H9 (cell line): ENCODE results near the gene CFAP157. TPM values are rescaled to one million over a fixed set of nuclear protein-coding genes. Genes with fewer than 3 reads are reported as not detected.

Source experiments
- DNase-seq: peaks from one replicate; pipeline ENCODE4 v3.0.0-alpha.2; 2017
- H2AFZ ChIP-seq: one replicate; pipeline ENCODE4 v1.6.1; 2013; ENCODE audit warnings: mild to moderate bottlenecking, low read length, control low read depth, moderate library complexity
- H2AK5ac ChIP-seq: 2 replicates; pipeline ENCODE4 v1.6.1; 2013; ENCODE audit warnings: low read length, control low read depth, mixed read lengths; ENCODE audit not compliant: insufficient read length
- H2BK120ac ChIP-seq: one replicate; pipeline ENCODE4 v1.6.1; 2013; ENCODE audit warnings: low read depth, mild to moderate bottlenecking, low read length, control low read depth, inconsistent platforms; ENCODE audit not compliant: poor library complexity, severe bottlenecking
- H2BK12ac ChIP-seq: 2 replicates; pipeline ENCODE4 v1.6.1; 2013; ENCODE audit warnings: low read length, control low read depth, mixed read lengths, low read depth; ENCODE audit not compliant: insufficient read length
- H2BK15ac ChIP-seq: 2 replicates; pipeline ENCODE4 v1.6.1; 2013; ENCODE audit warnings: low read depth, low read length, control low read depth
- H2BK20ac ChIP-seq: one replicate; pipeline ENCODE4 v1.6.1; 2013; ENCODE audit warnings: low read depth, mild to moderate bottlenecking, low read length, control low read depth, inconsistent platforms; ENCODE audit not compliant: poor library complexity, severe bottlenecking
- H2BK5ac ChIP-seq: 2 replicates; pipeline ENCODE4 v1.6.1; 2013; ENCODE audit warnings: low read length, control low read depth, mixed read lengths; ENCODE audit not compliant: insufficient read length
- H3K14ac ChIP-seq: 2 replicates; pipeline ENCODE4 v1.6.1; 2013; ENCODE audit warnings: low read length, control low read depth; ENCODE audit not compliant: insufficient read depth
- H3K18ac ChIP-seq: 2 replicates; pipeline ENCODE4 v1.6.1; 2013; ENCODE audit warnings: low read depth, mild to moderate bottlenecking, mixed read lengths, low read length, control low read depth; ENCODE audit not compliant: insufficient read length
- H3K23ac ChIP-seq: 2 replicates; pipeline ENCODE4 v1.6.1; 2013; ENCODE audit warnings: low read length, control low read depth, mixed read lengths, low read depth; ENCODE audit not compliant: insufficient read length
- H3K23me2 ChIP-seq: 2 replicates; pipeline ENCODE4 v1.6.1; 2013; ENCODE audit warnings: low read depth, mild to moderate bottlenecking, mixed read lengths, low read length, control low read depth; ENCODE audit not compliant: insufficient read length, poor library complexity, severe bottlenecking
- H3K27ac ChIP-seq: 2 replicates; pipeline ENCODE4 v1.5.1; 2013; ENCODE audit warnings: low read length, control low read depth, mixed read lengths, low read depth; ENCODE audit not compliant: insufficient read length
- H3K27me3 ChIP-seq: 2 replicates; pipeline ENCODE4 v1.6.1; 2013; ENCODE audit warnings: low read length, control low read depth, inconsistent platforms; ENCODE audit not compliant: insufficient read depth
- H3K4ac ChIP-seq: 2 replicates; pipeline ENCODE4 v1.6.1; 2013; ENCODE audit warnings: low read depth, mild to moderate bottlenecking, control low read depth, inconsistent platforms, low read length, moderate library complexity
- H3K4me1 ChIP-seq: 2 replicates; pipeline ENCODE4 v1.6.1; 2013; ENCODE audit warnings: low read length, control low read depth, inconsistent platforms; ENCODE audit not compliant: insufficient read depth
- H3K4me2 ChIP-seq: 2 replicates; pipeline ENCODE4 v1.6.1; 2013; ENCODE audit warnings: low read length, control low read depth, mixed read lengths; ENCODE audit not compliant: insufficient read length, insufficient read depth
- H3K56ac ChIP-seq: 2 replicates; pipeline ENCODE4 v1.6.1; 2013; ENCODE audit warnings: low read depth, mild to moderate bottlenecking, mixed read lengths, low read length, control low read depth; ENCODE audit not compliant: insufficient read length
- H3K79me1 ChIP-seq: 2 replicates; pipeline ENCODE4 v1.6.1; 2013; ENCODE audit warnings: low read depth, mild to moderate bottlenecking, moderate library complexity, low read length, control low read depth, inconsistent platforms; ENCODE audit not compliant: insufficient read depth, poor library complexity, severe bottlenecking
- H3K79me2 ChIP-seq: 2 replicates; pipeline ENCODE4 v1.6.1; 2013; ENCODE audit warnings: low read length, control low read depth, inconsistent platforms; ENCODE audit not compliant: insufficient read depth
- H3K9ac ChIP-seq: 2 replicates; pipeline ENCODE4 v1.6.1; 2013; ENCODE audit warnings: low read length, control low read depth, mixed read lengths; ENCODE audit not compliant: insufficient read length; ENCODE audit errors: extremely low read depth
- H3K9me3 ChIP-seq: one replicate; pipeline ENCODE4 v1.6.1; 2013; ENCODE audit warnings: low read depth, low read length, inconsistent platforms; ENCODE audit not compliant: control insufficient read depth
- H3T11ph ChIP-seq: one replicate; pipeline ENCODE4 v1.6.1; 2013; ENCODE audit warnings: mild to moderate bottlenecking, low read length, control low read depth, inconsistent platforms
- H4K20me1 ChIP-seq: one replicate; pipeline ENCODE4 v1.6.1; 2013; ENCODE audit not compliant: control insufficient read depth, insufficient read length, insufficient read depth
- H4K5ac ChIP-seq: 2 replicates; pipeline ENCODE4 v1.6.1; 2013; ENCODE audit warnings: low read depth, mild to moderate bottlenecking, mixed read lengths, low read length, control low read depth; ENCODE audit not compliant: insufficient read length
- H4K8ac ChIP-seq: replicated peaks from 2 replicates; pipeline ENCODE4 v1.6.1; 2013; ENCODE audit warnings: low read length, control low read depth, mixed read lengths, low read depth; ENCODE audit not compliant: insufficient read length
- H4K91ac ChIP-seq: 2 replicates; pipeline ENCODE4 v1.6.1; 2013; ENCODE audit warnings: low read depth, mild to moderate bottlenecking, moderate library complexity, mixed read lengths, low read length, control low read depth; ENCODE audit not compliant: insufficient read length
- H3K27ac Mint-ChIP-seq, 3 experiments: 2 replicates in 2 of 3; 3 replicates in 1 of 3; pipeline ENCODE4 v1.8.0; 2020 to 2021; ENCODE audit warnings: mixed read lengths in 3 of 3, mild to moderate bottlenecking in 1 of 3, moderate library complexity in 1 of 3
- H3K27me3 Mint-ChIP-seq: 2 replicates; pipeline ENCODE4 v1.8.0; 2021; ENCODE audit warnings: low read depth, mild to moderate bottlenecking, moderate library complexity, mixed read lengths
- H3K36me3 Mint-ChIP-seq, 3 experiments: 2 replicates in 2 of 3; 3 replicates in 1 of 3; pipeline ENCODE4 v1.8.0; 2020 to 2021; ENCODE audit warnings: low read depth in 3 of 3, mixed read lengths in 3 of 3; ENCODE audit not compliant: insufficient read depth in 1 of 3
- H3K4me1 Mint-ChIP-seq, 2 experiments: 2 replicates each; pipeline ENCODE4 v1.8.0; 2020; ENCODE audit warnings: mixed read lengths in 2 of 2
- H3K4me3 Mint-ChIP-seq, 2 experiments: 2 replicates in 1 of 2; 3 replicates in 1 of 2; pipeline ENCODE4 v1.8.0; 2020 to 2021; ENCODE audit warnings: mild to moderate bottlenecking in 2 of 2, mixed read lengths in 2 of 2, moderate library complexity in 1 of 2
- H3K9me3 Mint-ChIP-seq, 2 experiments: 2 replicates in 1 of 2; 3 replicates in 1 of 2; pipeline ENCODE4 v1.8.0; 2020; ENCODE audit warnings: mild to moderate bottlenecking in 2 of 2, mixed read lengths in 2 of 2, moderate library complexity in 1 of 2
- CTCF ChIP-seq: fragments of 200-600 bp; sonication (generic); conservative IDR thresholded peaks from 3 replicates; pipeline ENCODE4 v1.8.0; 2021; ENCODE audit warnings: antibody characterized with exemption, mild to moderate bottlenecking
- WGBS: extraction: QIAGEN DNeasy Blood & Tissue Kit; methylation state at CpG from one replicate; pipeline ENCODE4 v1.1.7; 2013; ENCODE audit warnings: missing lambda C conversion rate, low lambda C conversion rate, mixed read lengths; ENCODE audit not compliant: insufficient read length; ENCODE audit errors: extremely low coverage; 5-methylcytosine and 5-hydroxymethylcytosine counted together
- total RNA-seq: library from RNA; stranded (reverse); gene quantifications from 2 replicates; pipeline ENCODE4 v1.2.1, GENCODE V29; 2021

Gene CFAP157
- total RNA-seq, 1 experiment from 2014 or later = 0.22 TPM

- Mint-ChIP-seq H3K9me3 (no peaks in the 10 kb centered on the region; a peak in 1 of 5 replicates), H3K4me1 (no peaks in the 10 kb centered on the region), H3K27ac (peak overlapping the region in 1 of 3 experiments; percentile 38; a peak in 1 of 7 replicates), H3K27me3 (no peaks in the 10 kb centered on the region), H3K4me3 (no peak overlapping the region), H3K36me3 (peaks cover 18 to 30% (median 26%) of the 10 kb centered on the region in 3 experiments; a peak in 6 of 7 replicates)
- Histone ChIP-seq H4K20me1 (no peaks in the 10 kb centered on the region), H3K23me2 (no peaks in the 10 kb centered on the region), H3T11ph (no peak overlapping the region), H4K91ac (no peak overlapping the region), H3K56ac (no peak overlapping the region), H3K79me2 (no peaks in the 10 kb centered on the region), H2BK15ac (no peak overlapping the region), H2BK120ac (no peak overlapping the region), H4K5ac (no peak overlapping the region), H3K18ac (no peak overlapping the region), H3K79me1 (no peaks in the 10 kb centered on the region), H3K4me2 (no peak overlapping the region), H3K4ac (no peak overlapping the region), H3K14ac (no peak overlapping the region), H3K23ac (no peak overlapping the region), H2BK5ac (no peak overlapping the region), H2BK20ac (no peak overlapping the region), H2BK12ac (no peak overlapping the region), H3K4me1 (no peaks in the 10 kb centered on the region), H3K27me3 (no peaks in the 10 kb centered on the region), H3K9me3 (no peaks in the 10 kb centered on the region), H2AFZ (no peak overlapping the region), H3K9ac (no peak overlapping the region), H2AK5ac (no peak overlapping the region), H3K27ac (no peak overlapping the region), H4K8ac (no peak overlapping the region)
- TF ChIP-seq CTCF = no peak
- WGBS = no CpG with 5 or more reads among the region's 20 CpGs
- DNase-seq = no peak
These were observed 14.7 kb upstream of the CFAP157 start for GRCh38 chr9:127692071-127692470.
